Spinal cord (tissue), 10 donors: ENCODE results near the gene STN1. TPM values are rescaled to one million over a fixed set of nuclear protein-coding genes. Genes with fewer than 3 reads are reported as not detected.

Experiments used
- DNase-seq, 6 donors: peaks; one replicate each; pipeline versions ENCODE4 v3.0.0 to v3.0.0-alpha.2; 2013 to 2015; ENCODE audit warnings: low spot score in 6 of 6, low read depth in 4 of 6
- H3K27ac ChIP-seq: one replicate; pipeline ENCODE4 v1.5.1; 2013; ENCODE audit warnings: low read depth, low read length, control low read depth
- H3K27me3 ChIP-seq: one replicate; pipeline ENCODE4 v1.6.1; 2013; ENCODE audit warnings: low read length; ENCODE audit not compliant: control insufficient read depth, insufficient read depth
- H3K36me3 ChIP-seq: one replicate; pipeline ENCODE4 v1.6.1; 2013; ENCODE audit warnings: low read length; ENCODE audit not compliant: control insufficient read depth, insufficient read depth
- H3K4me1 ChIP-seq: one replicate; pipeline ENCODE4 v1.6.1; 2013; ENCODE audit warnings: low read length; ENCODE audit not compliant: control insufficient read depth, insufficient read depth
- H3K4me3 ChIP-seq: one replicate; pipeline ENCODE4 v1.5.1; 2013; ENCODE audit warnings: low read depth, low read length, control low read depth
- H3K9me3 ChIP-seq: one replicate; pipeline ENCODE4 v1.6.1; 2013; ENCODE audit warnings: low read length; ENCODE audit not compliant: control insufficient read depth, insufficient read depth
- whole genome bisulfite sequencing: methylation state at CpG from one replicate; pipeline ENCODE4 v1.1.5; 2013; ENCODE audit warnings: missing lambda C conversion rate; ENCODE audit not compliant: insufficient coverage; 5-methylcytosine and 5-hydroxymethylcytosine counted together
- polyA plus RNA-seq, 2 donors: library from polyadenylated mRNA; unstranded; fragments of 120-200 nt; gene quantifications; one replicate each; pipeline ENCODE4 v1.2.1, GENCODE V29; 2013; ENCODE audit not compliant: insufficient read length in 2 of 2
- total RNA-seq, 2 donors: library from RNA; depleted of rRNA in 1 of 2; stranded (reverse); fragments of 120-200 nt in 1 of 2; fragments of >200 nt in 1 of 2; gene quantifications; one replicate each; pipeline versions ENCODE4 v1.2.3 to v1.2.4, GENCODE V29; 2013 to 2014
- donor health status: healthy.

Gene STN1
- total and polyA plus RNA-seq, 4 donors = 12.7 to 30.9 (median 17.7) TPM

DNA sequence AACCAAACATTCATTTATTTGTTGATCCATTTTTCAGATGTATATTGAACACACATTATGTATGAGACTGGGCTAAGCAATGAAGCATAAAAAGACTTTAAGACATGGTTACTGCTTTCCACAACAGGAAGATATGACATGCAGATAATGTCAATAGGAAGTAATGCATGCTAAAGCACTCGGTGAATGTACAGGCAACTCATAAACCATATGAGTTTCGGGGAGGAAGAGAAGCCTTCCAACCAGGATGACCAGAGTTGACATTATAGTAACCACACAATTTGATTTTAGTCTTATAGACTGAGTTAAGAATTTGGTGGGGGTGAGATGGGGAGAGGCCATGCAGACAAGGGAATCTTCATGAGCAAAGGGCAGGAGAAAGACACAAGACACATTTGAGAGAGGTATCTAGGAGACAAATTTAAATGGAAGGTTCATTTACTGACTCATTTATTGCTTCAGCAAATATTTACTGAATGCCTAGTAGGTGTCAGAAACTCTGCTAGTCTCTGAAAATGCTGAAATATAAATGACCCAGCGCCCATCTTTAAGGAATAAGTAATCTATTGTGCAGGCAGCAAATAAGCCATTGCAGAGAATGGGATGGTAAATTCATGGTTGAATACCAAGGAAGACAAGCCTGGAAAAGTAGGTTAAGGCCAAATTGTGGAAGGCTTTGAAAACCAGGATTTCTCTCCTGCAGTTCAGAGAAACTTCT lies 30.0 kb upstream of the STN1 start:
- H3K27me3 ChIP-seq = no peaks in the 10 kb centered on the region
- no peaks in the 10 kb centered on the region for H3K4me1 ChIP-seq
- no peak for DNase-seq
- no peak overlapping the region for H3K4me3 ChIP-seq
- no peaks in the 10 kb centered on the region for H3K9me3 ChIP-seq
- no peaks in the 10 kb centered on the region for H3K36me3 ChIP-seq
- H3K27ac ChIP-seq = no peak overlapping the region
- WGBS = 75% methylated on average over 1 of the region's 3 CpGs

GRCh38 chr10:103942866-103943265 lies 24.9 kb upstream of the STN1 start:
- no peaks in the 10 kb centered on the region for H3K4me1 ChIP-seq
- H3K9me3 ChIP-seq = no peaks in the 10 kb centered on the region
- H3K27ac ChIP-seq = no peak overlapping the region
- no peaks in the 10 kb centered on the region for H3K36me3 ChIP-seq
- DNase-seq = peak in 1 of 6 donors; percentile 48
- no CpG with 5 or more reads among the region's 2 CpGs for WGBS
- H3K27me3 ChIP-seq = no peaks in the 10 kb centered on the region
- H3K4me3 ChIP-seq = no peak overlapping the region

GRCh38 chr10:103941801-103942200 lies 23.8 kb upstream of the STN1 start:
- no peaks in the 10 kb centered on the region for H3K27me3 ChIP-seq
- WGBS = no CpG with 5 or more reads among the region's 2 CpGs
- no peak for DNase-seq
- no peaks in the 10 kb centered on the region for H3K36me3 ChIP-seq
- H3K4me1 ChIP-seq = no peaks in the 10 kb centered on the region
- H3K4me3 ChIP-seq = no peak overlapping the region
- no peak overlapping the region for H3K27ac ChIP-seq
- H3K9me3 ChIP-seq = no peaks in the 10 kb centered on the region

- H3K4me1 ChIP-seq = no peaks in the 10 kb centered on the region
- H3K9me3 ChIP-seq = no peaks in the 10 kb centered on the region
- H3K4me3 ChIP-seq = no peak overlapping the region
- peak in 1 of 6 donors; percentile 28 for DNase-seq
- no peak overlapping the region for H3K27ac ChIP-seq
- no peaks in the 10 kb centered on the region for H3K36me3 ChIP-seq
- H3K27me3 ChIP-seq = no peaks in the 10 kb centered on the region
Observed at GRCh38 chr10:103939522-103939921, 21.5 kb upstream of the STN1 start.

DNA sequence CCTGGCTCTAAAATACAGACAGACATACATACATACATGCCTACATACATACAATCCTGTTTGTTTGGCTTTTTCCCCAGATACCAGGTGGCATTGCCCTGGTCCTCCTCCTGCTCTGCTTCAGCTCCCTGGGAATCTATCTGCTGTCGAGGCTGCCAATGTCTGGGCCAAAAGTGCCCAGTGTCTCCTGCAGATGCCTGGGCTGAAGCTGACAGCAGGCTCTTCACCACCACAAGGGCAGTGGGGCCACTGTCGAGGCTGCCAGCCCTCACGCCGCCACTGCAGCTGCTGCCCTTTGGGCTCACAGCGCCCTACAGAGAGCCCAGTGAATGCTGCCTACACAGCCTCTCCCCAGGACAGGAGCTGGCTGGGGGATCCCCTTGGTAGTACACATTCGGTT lies 18.0 kb upstream of the STN1 start:
- Histone ChIP-seq H3K9me3 (no peaks in the 10 kb centered on the region), H3K27ac (no peak overlapping the region), H3K4me3 (no peak overlapping the region), H3K27me3 (no peaks in the 10 kb centered on the region), H3K4me1 (peaks cover 4% of the 10 kb centered on the region), H3K36me3 (no peaks in the 10 kb centered on the region)
- WGBS = 36% methylated on average over 4 of the region's 6 CpGs
- DNase-seq = peak in 1 of 6 donors; percentile 13

GRCh38 chr10:103934308-103934707 lies 16.3 kb upstream of the STN1 start:
- Histone ChIP-seq H3K4me1 (peaks cover 4% of the 10 kb centered on the region), H3K36me3 (no peaks in the 10 kb centered on the region), H3K27ac (no peak overlapping the region), H3K9me3 (no peaks in the 10 kb centered on the region), H3K4me3 (no peak overlapping the region), H3K27me3 (no peaks in the 10 kb centered on the region)
- 94% methylated on average over 2 of the region's 6 CpGs for WGBS
- DNase-seq = no peak

DNA sequence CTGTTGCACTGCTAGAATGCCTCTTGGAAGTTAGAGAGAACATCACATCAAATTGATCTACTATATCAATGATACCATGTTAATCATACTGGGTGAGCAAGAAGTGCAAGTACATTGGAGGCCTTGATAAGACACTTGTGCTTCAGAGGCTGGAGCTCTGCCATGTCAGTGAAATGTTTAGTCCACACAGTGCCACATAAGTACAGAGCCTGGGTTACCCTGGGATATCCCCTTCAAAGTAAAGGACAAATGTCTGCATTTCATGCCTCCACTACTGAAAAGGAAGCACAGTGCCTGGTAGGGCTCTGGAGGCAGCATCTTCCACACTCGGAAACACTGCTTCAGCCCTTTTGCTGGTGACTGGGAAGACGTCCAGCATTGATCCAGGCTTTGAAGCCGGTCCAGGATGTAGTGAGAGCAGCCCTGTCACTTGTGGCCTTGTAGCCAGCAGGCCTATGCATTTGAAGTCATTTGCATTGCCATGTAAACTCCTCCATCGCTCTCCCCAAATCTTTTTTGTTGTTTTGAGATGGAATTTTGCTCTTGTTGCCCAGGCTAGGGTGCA lies 15.7 kb upstream of the STN1 start:
- DNase-seq = peak in 3 of 6 donors; percentile 46 to 90 (median 74)
- WGBS = 20% methylated on average over 3 of the region's 4 CpGs
- H3K36me3 ChIP-seq = no peaks in the 10 kb centered on the region
- no peak overlapping the region for H3K27ac ChIP-seq
- H3K4me3 ChIP-seq = no peak overlapping the region
- no peaks in the 10 kb centered on the region for H3K27me3 ChIP-seq
- no peaks in the 10 kb centered on the region for H3K9me3 ChIP-seq
- peaks cover 4% of the 10 kb centered on the region for H3K4me1 ChIP-seq

- no peak overlapping the region for H3K4me3 ChIP-seq
- no peaks in the 10 kb centered on the region for H3K9me3 ChIP-seq
- no peak overlapping the region for H3K27ac ChIP-seq
- DNase-seq = peak in 2 of 6 donors; percentile 86 to 89
- H3K4me1 ChIP-seq = peaks cover 4% of the 10 kb centered on the region
- no peaks in the 10 kb centered on the region for H3K27me3 ChIP-seq
- no peaks in the 10 kb centered on the region for H3K36me3 ChIP-seq
- WGBS = no CpG with 5 or more reads among the region's 3 CpGs
Observed at GRCh38 chr10:103932971-103933370, 15.0 kb upstream of the STN1 start.

- Histone ChIP-seq H3K27me3 (no peaks in the 10 kb centered on the region), H3K4me3 (no peak overlapping the region), H3K27ac (no peak overlapping the region), H3K36me3 (no peaks in the 10 kb centered on the region), H3K4me1 (peaks cover 4% of the 10 kb centered on the region), H3K9me3 (no peaks in the 10 kb centered on the region)
- WGBS = 83% methylated on average over 1 of the region's 7 CpGs
- no peak for DNase-seq
Observed at GRCh38 chr10:103932271-103932670, 14.3 kb upstream of the STN1 start.

- Histone ChIP-seq H3K36me3 (no peaks in the 10 kb centered on the region), H3K9me3 (no peaks in the 10 kb centered on the region), H3K27ac (no peak overlapping the region), H3K27me3 (no peaks in the 10 kb centered on the region), H3K4me3 (no peak overlapping the region), H3K4me1 (peaks cover 4% of the 10 kb centered on the region)
- no peak for DNase-seq
- 95% methylated on average over 2 of the region's 2 CpGs for WGBS
Observed at GRCh38 chr10:103931603-103932002, 13.6 kb upstream of the STN1 start.
